HG03432 (cell line): ENCODE measurements around the gene GCNA.
A peak's percentile ranks its signal among the peaks of the same experiment; 100 is the strongest.

Experiments
- ATAC-seq: cut with Tn5 transposase; IDR thresholded peaks from one replicate; pipeline ENCODE4 v1.9.1; 2021; ENCODE audit warnings: mild to moderate bottlenecking, moderate library complexity; ENCODE audit not compliant: unreplicated experiment

Gene GCNA

GRCh38 chrX:71578253-71579135 is at the start of gene GCNA:
Gene GCNA, plus strand, starts transcription at chrX:71578437. Its CDS starts 2,385 bp downstream, at chrX:71580822.
- no peak for ATAC-seq

GRCh38 chrX:71532078-71532752 is 46.0 kb upstream of the GCNA start:
- ATAC-seq, result peak; percentile 27

- peak; percentile 83 for ATAC-seq
These were observed 45.3 kb upstream of the GCNA start, which contains the start of gene OGT for GRCh38 chrX:71532753-71533425. Gene OGT, plus strand, starts transcription at chrX:71533104. Its CDS starts 196 bp downstream, at chrX:71533300.

- ATAC-seq, result no peak
These were observed 44.8 kb upstream of the GCNA start for GRCh38 chrX:71533516-71533850.

GRCh38 chrX:71533851-71534561 is 44.2 kb upstream of the GCNA start:
- no peak for ATAC-seq

GRCh38 chrX:71534773-71535544 is 43.3 kb upstream of the GCNA start:
- no peak for ATAC-seq

GRCh38 chrX:71536285-71536684 is 42.0 kb upstream of the GCNA start:
- ATAC-seq, result no peak

GRCh38 chrX:71537743-71538142 is 40.5 kb upstream of the GCNA start:
- ATAC-seq, result no peak

GRCh38 chrX:71540801-71541200 is 37.4 kb upstream of the GCNA start:
- peak; percentile 15 for ATAC-seq

- ATAC-seq, result peak; percentile 86
These were observed 36.8 kb upstream of the GCNA start for GRCh38 chrX:71541210-71542022.

- no peak for ATAC-seq
These were observed 35.8 kb upstream of the GCNA start for GRCh38 chrX:71542411-71542810.

GRCh38 chrX:71542825-71543224 is 35.4 kb upstream of the GCNA start:
- ATAC-seq, result no peak

- no peak for ATAC-seq
These were observed 34.9 kb upstream of the GCNA start for GRCh38 chrX:71543316-71543715.

- ATAC-seq, result no peak
These were observed 32.9 kb upstream of the GCNA start for GRCh38 chrX:71545364-71545763.

- ATAC-seq, result no peak
These were observed 31.4 kb upstream of the GCNA start for GRCh38 chrX:71546879-71547278.

GRCh38 chrX:71547339-71547738 is 30.9 kb upstream of the GCNA start:
- no peak for ATAC-seq

- no peak for ATAC-seq
These were observed 28.3 kb upstream of the GCNA start for GRCh38 chrX:71549986-71550385.

- ATAC-seq, result no peak
These were observed 27.7 kb upstream of the GCNA start for GRCh38 chrX:71550578-71550977.

- no peak for ATAC-seq
These were observed 22.2 kb upstream of the GCNA start for GRCh38 chrX:71556036-71556435.
